Motor neuron (in vitro differentiated cells): ENCODE measurements around the gene BORCS8. TPM values are rescaled to one million over a fixed set of nuclear protein-coding genes. Genes with fewer than 3 reads are reported as not detected.
A peak's percentile ranks its signal among the peaks of the same experiment; 100 is the strongest.

Experiments used
- ATAC-seq, 8 experiments: fragments of 200-7000 bp; cut with Tn5 transposase; replicated peaks in 6 of 8; 2 replicates each; pipeline ENCODE4 v1.8.0; 2021; ENCODE audit warnings: mild to moderate bottlenecking in 8 of 8, moderate library complexity in 8 of 8
- H3K27ac ChIP-seq, 2 donors: fragments of 250-450 bp; sonication (Bioruptor Pico); 2 replicates each; pipeline ENCODE4 v1.9.0; 2021; ENCODE audit warnings: antibody characterized with exemption in 2 of 2, mild to moderate bottlenecking in 2 of 2, moderate library complexity in 1 of 2
- H3K4me1 ChIP-seq, 2 donors: fragments of 250-450 bp; sonication (Bioruptor Pico); replicated peaks in 1 of 2; 2 replicates each; pipeline ENCODE4 v1.6.1; 2021; ENCODE audit warnings: antibody characterized with exemption in 2 of 2, mild to moderate bottlenecking in 2 of 2, moderate library complexity in 1 of 2
- H3K4me3 ChIP-seq, 5 donors: fragments of 250-450 bp; sonication (Bioruptor Pico); 2 replicates each; pipeline ENCODE4 v1.9.0; 2021; ENCODE audit warnings: antibody characterized with exemption in 5 of 5, mild to moderate bottlenecking in 5 of 5, moderate library complexity in 4 of 5
- WGBS, 10 experiments: fragments of 450-650 bp; shearing (Covaris generic); methylation state at CpG; one replicate each; pipeline ENCODE4 v1.0.0; 2022; 5-methylcytosine and 5-hydroxymethylcytosine counted together
- in situ Hi-C, 9 experiments: fragments of 400-800 bp; cut with MboI; loops; one replicate each; pipeline ENCODE4 v1.15.0; 2021; ENCODE audit warnings: low sequenced_read_pairs in 9 of 9, low pct_unique_long_range_greater_than_20kb in 2 of 9; ENCODE audit not compliant: unreplicated experiment in 9 of 9
- total RNA-seq, 8 experiments: library from RNA; unstranded; fragments of 300-600 nt; gene quantifications; 2 replicates each; pipeline versions ENCODE4 v1.2.3 to v1.2.4, GENCODE V29; 2022

BORCS8 gene
- 10 to 100 TPM; 15.3 to 25.8 (median 19.8) TPM for total RNA-seq

DNA sequence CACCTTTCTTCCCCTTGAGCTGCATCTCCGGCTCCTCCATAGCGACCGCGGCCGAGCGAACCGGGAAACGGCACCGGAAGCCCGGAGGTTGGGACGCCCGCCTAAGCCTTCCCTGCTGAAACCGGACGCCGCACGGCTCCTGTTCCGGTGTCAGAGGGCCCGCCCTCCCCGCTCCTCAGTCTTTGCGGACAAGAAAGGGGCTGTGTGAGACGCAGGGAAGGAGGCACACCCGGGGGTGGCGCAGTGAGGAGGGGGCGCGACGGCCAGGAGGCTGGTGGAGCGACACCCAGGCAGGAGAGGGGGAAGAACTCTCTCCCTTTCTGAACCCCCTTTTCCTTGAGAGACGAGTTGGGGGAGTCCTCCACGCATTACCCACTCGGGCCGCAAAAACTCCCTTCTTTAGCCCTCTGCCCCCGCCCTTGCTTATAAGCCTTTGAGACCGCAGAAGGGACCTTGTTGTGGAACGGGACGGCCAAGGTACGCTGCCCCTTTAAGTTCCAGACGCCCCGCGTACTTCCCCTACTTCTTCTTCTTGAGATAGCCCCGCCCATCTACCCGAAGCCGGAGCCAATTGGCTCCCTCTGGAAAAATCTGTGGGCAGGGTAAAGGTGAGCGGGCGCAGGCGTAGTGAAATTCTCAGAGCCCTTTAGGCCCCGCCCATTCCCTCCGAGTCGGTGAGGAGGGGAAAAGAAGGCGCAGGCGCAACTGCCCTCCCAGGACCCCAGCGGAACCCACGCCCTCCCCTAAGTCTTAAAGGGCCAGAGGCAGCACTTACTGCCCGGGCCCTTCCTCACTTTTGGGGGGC, at the start of gene BORCS8, which contains the start of gene RFXANK:
TSS of gene BORCS8 (minus strand) at position 75 of the 805 bp plus-strand sequence. CDS start at position 40, 35 bp downstream.
TSS of gene RFXANK (plus strand) at position 181 of the 805 bp plus-strand sequence. CDS start 1,689 bp downstream, outside the sequence.
- peak within 1 kb of the TSS; percentile 69 to 99 (median 87) for H3K4me3 ChIP-seq
- peak; percentile 87 to 95 (median 91) for ATAC-seq
- WGBS, 10 experiments: 0% methylated on average over 5 of the region's 53 CpGs; no CpG with 5 or more reads in 9 of the 10 experiments
- H3K4me1 ChIP-seq: peaks cover 5 to 7% of the 10 kb centered on the region in 2 donors
- in situ Hi-C loops: no loop called here
- H3K27ac ChIP-seq: peak within 1 kb of the TSS; percentile 86 to 92

DNA sequence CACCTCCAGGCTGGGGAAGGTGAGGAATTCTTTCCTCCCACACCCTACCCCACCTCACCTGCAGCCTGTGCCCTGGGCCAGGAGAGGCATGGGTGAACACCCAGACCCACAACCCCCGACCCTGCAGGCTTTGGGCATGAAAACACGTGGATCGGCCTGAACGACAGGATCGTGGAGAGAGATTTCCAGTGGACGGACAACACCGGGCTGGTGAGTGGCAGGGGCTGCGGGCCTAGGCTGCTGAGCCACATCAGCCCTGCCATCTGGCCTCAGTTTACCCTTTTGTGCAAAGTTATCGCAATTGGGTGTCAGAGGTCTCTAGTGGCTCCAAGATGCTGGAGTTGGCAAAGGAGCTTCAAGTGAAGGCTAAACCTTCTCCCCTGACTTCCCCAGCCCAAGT, 48.5 kb upstream of the BORCS8 start:
- 52 to 95% (median 58%) methylated on average over 4 to 6 of the region's 9 CpGs; no CpG with 5 or more reads in 7 of the 10 experiments for WGBS, 10 experiments
- Histone ChIP-seq H3K27ac (no peak overlapping the region), H3K4me1 (no peaks in the 10 kb centered on the region), H3K4me3 (no peak overlapping the region)
- in situ Hi-C loops: no loop called here
- no peak for ATAC-seq

DNA sequence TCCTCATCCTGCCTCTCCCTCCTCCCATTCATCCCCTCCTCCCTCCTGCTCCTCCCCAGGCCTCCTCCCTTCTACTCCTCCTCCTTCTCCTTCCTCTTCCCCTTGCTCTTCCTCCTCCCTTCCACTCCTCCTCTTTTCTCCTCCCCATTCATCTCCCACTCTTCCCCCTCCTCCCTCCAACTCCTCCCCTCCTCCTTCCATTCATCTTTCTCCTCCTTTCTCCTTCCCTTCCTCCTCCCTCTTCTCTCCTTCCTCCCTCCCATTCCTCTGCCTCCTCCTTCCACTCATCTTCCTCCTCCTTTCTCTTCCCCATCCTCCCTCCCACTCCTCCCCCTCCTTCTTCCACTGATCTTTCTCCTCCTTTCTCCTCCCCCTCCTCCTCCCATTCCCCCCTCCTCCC, 47.7 kb upstream of the BORCS8 start:
- Histone ChIP-seq H3K4me1 (no peaks in the 10 kb centered on the region), H3K27ac (no peak overlapping the region), H3K4me3 (no peak overlapping the region)
- in situ Hi-C loops: no loop called here
- no peak for ATAC-seq

DNA sequence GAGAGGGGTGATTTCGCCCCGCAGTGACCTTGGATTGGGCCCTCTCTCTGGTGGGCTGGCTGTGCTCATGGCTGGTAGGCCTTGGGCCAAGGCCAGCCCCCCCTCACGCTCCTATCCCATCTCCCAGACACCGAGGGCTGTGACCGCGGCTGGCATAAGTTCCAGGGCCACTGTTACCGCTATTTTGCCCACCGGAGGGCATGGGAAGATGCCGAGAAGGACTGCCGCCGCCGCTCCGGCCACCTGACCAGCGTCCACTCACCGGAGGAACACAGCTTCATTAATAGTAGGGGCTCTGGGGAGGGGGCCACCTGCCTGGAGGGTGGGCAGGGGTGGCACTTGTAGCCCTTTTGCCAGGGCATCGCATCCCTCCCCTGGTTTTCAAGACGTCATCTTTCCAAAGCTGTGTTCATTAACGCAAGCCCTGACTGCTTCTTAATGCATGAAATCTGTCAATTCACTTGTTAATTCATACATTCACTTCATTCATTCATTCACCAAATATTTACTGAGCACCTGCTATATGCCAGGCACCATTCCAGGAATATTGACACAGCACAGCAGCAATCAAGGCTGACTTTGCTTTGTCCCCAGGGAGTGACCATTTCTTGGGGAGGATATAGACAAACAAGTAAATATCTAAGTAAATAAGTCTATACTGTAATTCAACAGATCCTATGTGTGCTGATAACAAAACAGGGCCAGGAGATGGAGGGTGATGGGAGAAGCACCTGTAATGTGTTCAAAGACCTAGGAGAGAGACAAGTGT, 46.4 kb upstream of the BORCS8 start:
- in situ Hi-C loops: no loop called here
- WGBS, 10 experiments: 80 to 100% (median 82%) methylated on average over 1 to 8 of the region's 18 CpGs; no CpG with 5 or more reads in 5 of the 10 experiments
- no peak overlapping the region for H3K27ac ChIP-seq
- no peak overlapping the region for H3K4me3 ChIP-seq
- no peaks in the 10 kb centered on the region for H3K4me1 ChIP-seq
- ATAC-seq: no peak

DNA sequence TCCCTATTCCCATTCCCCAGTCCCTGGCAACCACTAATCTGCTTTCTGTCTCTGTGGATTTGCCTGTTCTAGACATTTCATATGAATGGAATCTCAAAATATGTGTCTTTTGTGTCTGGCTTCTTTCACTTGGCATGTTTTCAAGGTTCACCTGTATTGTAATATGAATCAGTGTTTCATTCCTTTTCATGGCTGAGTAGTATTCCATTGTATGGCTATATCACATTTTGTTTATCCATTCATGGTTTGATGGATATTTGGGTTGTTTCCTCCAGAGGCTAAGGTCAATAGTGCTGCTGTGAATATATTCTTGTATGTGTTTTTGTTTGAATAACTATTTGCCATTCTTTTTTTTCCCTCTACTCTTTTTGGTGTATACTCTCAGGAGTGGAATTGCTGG, 44.2 kb upstream of the BORCS8 start:
- Histone ChIP-seq H3K4me3 (no peak overlapping the region), H3K4me1 (no peaks in the 10 kb centered on the region), H3K27ac (no peak overlapping the region)
- ATAC-seq: no peak
- in situ Hi-C loops: no loop called here

DNA sequence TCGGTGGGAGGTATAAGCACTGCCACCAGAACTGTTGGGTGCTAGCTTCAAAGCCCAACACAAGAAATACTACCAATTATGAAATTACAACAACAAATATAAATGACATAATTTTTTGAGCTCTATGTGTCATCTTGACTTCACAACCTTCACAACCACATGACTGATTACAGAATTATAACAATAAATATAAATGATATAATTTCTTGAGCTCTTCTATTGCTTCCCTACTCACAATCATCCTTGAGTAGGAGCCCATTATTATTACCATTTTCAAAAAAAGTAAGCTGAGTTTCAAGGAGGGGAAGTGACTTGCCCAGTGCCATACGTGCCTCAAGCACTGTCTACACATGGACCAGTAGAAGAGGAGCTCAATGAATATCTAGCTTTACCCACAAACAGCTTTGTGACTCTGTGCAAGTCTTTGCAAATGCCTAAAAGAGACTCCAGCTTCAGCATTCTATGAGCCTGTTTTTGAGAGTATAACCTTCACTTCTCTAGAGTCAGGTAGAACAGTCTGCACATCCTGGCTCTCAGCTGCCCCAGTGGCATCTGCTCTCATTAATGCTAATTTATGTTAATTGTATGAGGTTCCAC, 42.4 kb upstream of the BORCS8 start:
- no peak overlapping the region for H3K4me3 ChIP-seq
- no peaks in the 10 kb centered on the region for H3K4me1 ChIP-seq
- in situ Hi-C loops: no loop called here
- 20 to 100% (median 60%) methylated on average over 1 to 2 of the region's 2 CpGs; no CpG with 5 or more reads in 5 of the 10 experiments for WGBS, 10 experiments
- no peak overlapping the region for H3K27ac ChIP-seq
- no peak for ATAC-seq

DNA sequence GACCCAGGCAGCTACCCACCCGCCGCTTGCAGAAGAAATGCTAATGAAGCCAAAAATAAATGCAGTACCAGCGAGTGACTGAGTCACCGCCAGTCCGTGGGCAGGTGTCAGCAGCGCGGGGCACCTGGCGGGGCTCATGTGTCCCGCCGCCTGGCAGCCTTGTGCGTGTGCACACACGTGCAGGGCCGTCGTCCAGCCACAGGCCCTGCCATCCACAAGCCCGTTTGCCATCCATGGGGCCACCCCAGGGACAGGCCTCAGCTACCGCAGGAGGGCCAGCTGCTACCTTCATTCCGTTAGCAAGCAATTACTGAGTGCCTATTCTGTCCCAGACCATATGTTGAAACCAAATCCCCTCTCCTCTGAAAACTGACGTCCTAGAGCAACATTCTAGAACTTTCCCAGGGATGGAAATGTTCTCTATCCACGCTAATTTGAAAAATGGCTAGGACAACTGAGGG, 40.3 kb upstream of the BORCS8 start:
- WGBS, 10 experiments: 0 to 89% (median 45%) methylated on average over 2 to 10 of the region's 19 CpGs; no CpG with 5 or more reads in 1 of the 10 experiments
- Histone ChIP-seq H3K27ac (no peak overlapping the region), H3K4me1 (no peaks in the 10 kb centered on the region), H3K4me3 (no peak overlapping the region)
- in situ Hi-C loops: no loop called here
- ATAC-seq: no peak

DNA sequence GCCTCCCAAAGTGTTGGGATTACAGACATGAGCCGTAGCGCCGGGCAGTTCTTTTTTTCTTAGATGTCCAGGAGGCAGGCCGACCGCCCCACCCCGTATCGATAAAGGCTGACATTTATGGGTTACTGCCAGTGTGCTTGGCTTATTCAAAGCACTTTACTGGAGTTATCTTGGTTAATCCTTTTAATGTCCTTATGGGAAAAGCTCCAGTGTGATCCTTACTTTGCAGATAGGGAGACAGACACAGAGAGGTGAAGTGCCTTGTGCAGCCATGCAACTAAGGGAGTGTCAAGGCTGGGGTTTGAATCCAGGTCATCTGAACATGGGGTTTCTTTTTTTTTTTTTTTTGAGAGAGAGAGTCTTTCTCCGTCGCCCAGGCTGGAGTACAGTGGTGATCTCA, 39.0 kb upstream of the BORCS8 start:
- H3K4me3 ChIP-seq: no peak overlapping the region
- H3K4me1 ChIP-seq: no peaks in the 10 kb centered on the region
- in situ Hi-C loops: no loop called here
- WGBS, 10 experiments: 88 to 100% (median 90%) methylated on average over 1 to 9 of the region's 9 CpGs; no CpG with 5 or more reads in 4 of the 10 experiments
- no peak overlapping the region for H3K27ac ChIP-seq
- ATAC-seq: no peak

DNA sequence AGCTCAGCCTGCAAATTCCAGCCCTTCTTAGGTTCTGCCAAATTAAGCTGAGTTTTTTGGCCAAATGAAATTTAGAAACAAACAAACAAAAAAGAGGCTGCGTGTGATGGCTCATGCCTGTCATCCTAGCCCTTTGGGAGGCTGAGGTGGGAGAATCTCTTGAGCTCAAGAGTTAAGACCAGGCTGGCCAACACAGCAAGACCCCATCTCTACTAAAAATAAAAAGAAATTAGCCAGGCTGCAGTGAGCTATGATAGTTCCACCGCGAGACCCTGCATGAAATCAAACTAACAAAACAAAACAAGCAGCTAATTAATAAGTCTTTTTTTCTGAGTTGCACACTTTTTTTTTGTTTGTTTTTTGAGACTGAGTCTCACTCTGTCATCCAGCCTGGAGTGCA, 37.7 kb upstream of the BORCS8 start:
- in situ Hi-C loops: no loop called here
- Histone ChIP-seq H3K4me1 (peaks cover 0 to 5% of the 10 kb centered on the region in 2 donors), H3K4me3 (no peak overlapping the region), H3K27ac (no peak overlapping the region)
- WGBS, 10 experiments: 60 to 90% (median 80%) methylated on average over 2 to 3 of the region's 3 CpGs; no CpG with 5 or more reads in 3 of the 10 experiments
- no peak for ATAC-seq

DNA sequence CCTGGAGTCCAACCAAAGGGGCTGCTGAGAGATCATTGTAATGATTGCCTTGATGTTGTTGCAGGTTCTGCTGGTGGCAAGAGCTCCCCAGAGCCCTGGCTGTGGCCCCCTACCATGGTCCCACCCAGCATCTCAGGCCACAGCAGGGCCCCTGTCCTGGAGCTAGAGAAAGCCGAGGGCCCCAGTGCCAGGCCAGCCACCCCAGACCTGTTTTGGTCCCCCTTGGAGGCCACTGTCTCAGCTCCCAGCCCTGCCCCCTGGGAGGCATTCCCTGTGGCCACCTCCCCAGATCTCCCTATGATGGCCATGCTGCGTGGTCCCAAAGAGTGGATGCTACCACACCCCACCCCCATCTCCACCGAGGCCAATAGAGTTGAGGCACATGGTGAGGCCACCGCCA, 35.3 kb upstream of the BORCS8 start:
- in situ Hi-C loops: no loop called here
- no peak for ATAC-seq
- no peak overlapping the region for H3K27ac ChIP-seq
- H3K4me3 ChIP-seq: no peak overlapping the region
- 60 to 100% methylated on average over 1 of the region's 4 CpGs; no CpG with 5 or more reads in 8 of the 10 experiments for WGBS, 10 experiments
- H3K4me1 ChIP-seq: peaks cover 0 to 5% of the 10 kb centered on the region in 2 donors

DNA sequence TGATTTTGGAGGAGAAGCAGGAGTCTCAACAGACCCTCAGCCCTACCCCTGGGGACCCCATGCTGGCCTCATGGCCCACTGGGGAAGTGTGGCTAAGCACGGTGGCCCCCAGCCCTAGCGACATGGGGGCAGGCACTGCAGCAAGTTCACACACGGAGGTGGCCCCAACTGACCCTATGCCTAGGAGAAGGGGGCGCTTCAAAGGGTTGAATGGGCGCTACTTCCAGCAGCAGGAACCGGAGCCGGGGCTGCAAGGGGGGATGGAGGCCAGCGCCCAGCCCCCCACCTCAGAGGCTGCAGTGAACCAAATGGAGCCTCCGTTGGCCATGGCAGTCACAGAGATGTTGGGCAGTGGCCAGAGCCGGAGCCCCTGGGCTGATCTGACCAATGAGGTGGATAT, 34.7 kb upstream of the BORCS8 start:
- Histone ChIP-seq H3K27ac (no peak overlapping the region), H3K4me3 (no peak overlapping the region), H3K4me1 (peaks cover 0 to 5% of the 10 kb centered on the region in 2 donors)
- ATAC-seq: no peak
- WGBS, 10 experiments: 0 to 75% (median 50%) methylated on average over 1 to 6 of the region's 10 CpGs; no CpG with 5 or more reads in 5 of the 10 experiments
- in situ Hi-C loops: no loop called here

DNA sequence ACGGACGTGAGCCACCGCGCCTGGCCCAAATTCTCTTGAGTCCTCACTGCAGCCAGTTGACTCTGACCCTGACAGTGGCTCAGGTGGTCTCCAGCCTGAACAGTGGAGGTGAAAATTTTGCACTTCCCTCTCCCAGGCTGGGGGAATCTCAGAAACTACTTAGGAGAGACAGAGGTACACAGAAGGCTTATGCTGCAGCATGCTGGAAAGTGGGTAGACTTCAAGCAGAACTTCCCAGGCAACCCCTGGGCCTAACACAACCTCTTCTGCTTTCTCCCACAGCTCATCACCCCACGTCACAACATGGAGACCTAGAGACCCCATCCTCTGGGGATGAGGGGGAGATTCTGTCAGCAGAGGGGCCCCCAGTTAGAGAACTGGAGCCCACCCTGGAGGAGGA, 34.3 kb upstream of the BORCS8 start:
- WGBS, 10 experiments: 53 to 88% (median 65%) methylated on average over 1 to 4 of the region's 5 CpGs; no CpG with 5 or more reads in 6 of the 10 experiments
- peaks cover 0 to 5% of the 10 kb centered on the region in 2 donors for H3K4me1 ChIP-seq
- no peak overlapping the region for H3K27ac ChIP-seq
- in situ Hi-C loops: no loop called here
- no peak overlapping the region for H3K4me3 ChIP-seq
- no peak for ATAC-seq
